Activated CD4-positive, alpha-beta T cell treated with anti-CD3 and anti-CD28 coated beads, Interleukin-2, amount 10 ng/mL, durations not matched to agents 7 days and 5 days (primary cell): ENCODE measurements around the gene TULP3. TPM values are rescaled to one million over a fixed set of nuclear protein-coding genes. Genes with fewer than 3 reads are reported as not detected.

Experiments used
- CTCF ChIA-PET: fragments of 350-600 bp; sonication (Branson Sonifier 250); formaldehyde crosslinking; loops from one replicate; lab custom pipeline; 2021; ENCODE audit warnings: antibody characterized with exemption; lab: Charles Lee
- POLR2A ChIA-PET: fragments of 350-600 bp; sonication (Branson Sonifier 250); formaldehyde crosslinking; loops from one replicate; lab custom pipeline; 2021; ENCODE audit warnings: antibody characterized with exemption; lab: Charles Lee
- DNase-seq: peaks from one replicate; pipeline ENCODE4 v3.0.0-alpha.2; 2020
- H3K27ac Mint-ChIP-seq: one replicate; pipeline ENCODE4 v1.8.0; 2021; ENCODE audit warnings: mild to moderate bottlenecking, moderate library complexity, mixed read lengths
- H3K27me3 Mint-ChIP-seq: one replicate; pipeline ENCODE4 v1.8.0; 2021; ENCODE audit warnings: mixed read lengths
- H3K36me3 Mint-ChIP-seq: one replicate; pipeline ENCODE4 v1.8.0; 2021; ENCODE audit warnings: low read depth, mixed read lengths
- H3K4me1 Mint-ChIP-seq: one replicate; pipeline ENCODE4 v1.8.0; 2021; ENCODE audit warnings: mixed read lengths
- H3K4me3 Mint-ChIP-seq: one replicate; pipeline ENCODE4 v1.8.0; 2021; ENCODE audit warnings: mild to moderate bottlenecking, moderate library complexity, mixed read lengths
- H3K9me3 Mint-ChIP-seq: one replicate; pipeline ENCODE4 v1.8.0; 2021; ENCODE audit warnings: mixed read lengths
- total RNA-seq, 2 experiments: library from RNA; stranded (reverse); gene quantifications; one replicate each; pipeline ENCODE4 v1.2.3, GENCODE V29; 2021

Gene TULP3
- total RNA-seq, 2 experiments from 2014 or later = 8.6 to 9.1 TPM

DNA sequence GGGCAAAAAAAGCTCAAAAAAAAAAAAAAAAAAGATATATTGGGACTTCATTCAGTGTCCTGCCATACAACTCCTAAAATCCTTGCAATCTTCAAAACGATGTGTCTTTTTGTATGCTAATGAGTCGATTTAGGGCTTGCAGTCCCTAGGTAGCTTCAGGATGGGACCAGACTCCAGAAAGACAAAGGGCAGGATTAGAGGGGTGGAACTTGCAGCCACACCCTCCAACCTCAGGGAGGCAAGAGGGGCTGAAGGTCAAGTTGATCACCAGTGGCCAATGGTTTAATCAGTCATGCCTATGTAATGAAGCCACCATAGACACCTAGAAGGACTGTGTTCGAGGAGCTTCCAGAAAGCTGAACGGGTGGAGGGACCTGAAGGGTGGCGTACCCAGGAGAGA, 97.8 kb downstream of the TULP3 start:
- Mint-ChIP-seq H3K36me3 (no peaks in the 10 kb centered on the region), H3K27me3 (no peaks in the 10 kb centered on the region), H3K4me1 (no peaks in the 10 kb centered on the region), H3K4me3 (no peak overlapping the region), H3K27ac (no peak overlapping the region), H3K9me3 (peaks cover 7% of the 10 kb centered on the region)
- CTCF ChIA-PET = interaction anchor here (0.9 kb wide), 1 partner anchor 10 kb away, joined by 3 read pairs; no protein-coding TSS in a partner anchor
- POLR2A ChIA-PET = no interaction called here
- DNase-seq = no peak

Other genes starting within 250 kb of the TULP3 start
- gene FKBP4, start 95.9 kb upstream of the TULP3 start, total RNA-seq = 10 to 100 TPM; 47.2 to 68.2 TPM
- gene ITFG2, start 78.2 kb upstream of the TULP3 start, total RNA-seq = 10 to 100 TPM; 43.5 to 48.2 TPM
- gene NRIP2, start 55.9 kb upstream of the TULP3 start, total RNA-seq = not detected
- under 1 TPM; 0.29 to 0.35 TPM for gene TEX52, start 33.9 kb upstream of the TULP3 start, total RNA-seq
- gene FOXM1, start 13.7 kb upstream of the TULP3 start, total RNA-seq = 100 to 1,000 TPM; 119 to 131 TPM
- gene RHNO1, start 13.7 kb upstream of the TULP3 start, total RNA-seq = 10 to 100 TPM; 53.6 to 61.4 TPM
- gene TEAD4, start 68.5 kb downstream of the TULP3 start, total RNA-seq = under 1 TPM; 0.69 to 1.00 TPM
- gene TSPAN9, start 186.5 kb downstream of the TULP3 start, total RNA-seq = under 1 TPM in 1 of 2 experiments, not detected in 1; 0.15 TPM